Uterus (tissue), 4 donors: ENCODE data around the gene MT1G. TPM values are rescaled to one million over a fixed set of nuclear protein-coding genes. Genes with fewer than 3 reads are reported as not detected.
A peak's percentile ranks its signal among the peaks of the same experiment; 100 is the strongest.
"Not testable (repeated sequence)": the region's sequence is repeated elsewhere in the genome, so short reads cannot be mapped to it uniquely, and the experiment has no call there.

Experiments used
- DNase-seq, 2 donors: peaks; one replicate each; pipeline ENCODE4 v3.0.0-alpha.2; 2019 to 2020
- H3K27ac ChIP-seq, 2 donors: fragments of 200-600 bp; sonication (generic); 1 replicate in 1 of 2; 2 replicates in 1 of 2; pipeline ENCODE4 v1.5.1; 2016 to 2018
- H3K27me3 ChIP-seq, 2 donors: fragments of 200-600 bp; sonication (generic); one replicate each; pipeline ENCODE4 v1.5.1; 2018 to 2019; ENCODE audit warnings: control low read depth in 1 of 2
- H3K36me3 ChIP-seq, 2 donors: fragments of 200-600 bp; sonication (generic); one replicate each; pipeline ENCODE4 v1.5.1; 2019; ENCODE audit warnings: control low read depth in 1 of 2
- H3K4me1 ChIP-seq, 2 donors: fragments of 200-600 bp; sonication (generic); one replicate each; pipeline ENCODE4 v1.5.1; 2018 to 2019; ENCODE audit warnings: control low read depth in 1 of 2
- H3K4me3 ChIP-seq, 2 donors: fragments of 200-600 bp; sonication (generic); 1 replicate in 1 of 2; 2 replicates in 1 of 2; pipeline ENCODE4 v1.5.1; 2018 to 2019; ENCODE audit warnings: mild to moderate bottlenecking in 1 of 2
- H3K9me3 ChIP-seq, 2 donors: fragments of 200-600 bp; sonication (generic); one replicate each; pipeline ENCODE4 v1.5.1; 2019; ENCODE audit warnings: control low read depth in 1 of 2
- POLR2A ChIP-seq, 2 donors: fragments of 450-650 bp; IDR thresholded peaks; one replicate each; pipeline ENCODE4 v1.6.1; 2016; ENCODE audit warnings: antibody characterized with exemption in 2 of 2, mild to moderate bottlenecking in 1 of 2, moderate library complexity in 1 of 2
- intact Hi-C: fragments of 100-400 bp; cut with DNase I; formaldehyde crosslinking; loops from one replicate; pipeline ENCODE4 v1.15.1; 2023; ENCODE audit warnings: low total_unique reads
- total RNA-seq, 4 donors: library from RNA; depleted of rRNA in 3 of 4; stranded (reverse); fragments of >200 nt in 3 of 4; gene quantifications; one replicate each; pipeline versions ENCODE4 v1.1.0 to v1.2.4, GENCODE V29; 2014 to 2023
- TF ChIP-seq, protein P1 (sequence below), 4 experiments: fragments of 200-600 bp in 2 of 4; fragments of 450-650 bp in 2 of 4; sonication (generic) in 2 of 4; IDR thresholded peaks; one replicate each; pipeline ENCODE4 v1.5.1; 2016 to 2019; ENCODE audit warnings: antibody characterized with exemption in 4 of 4, mild to moderate bottlenecking in 2 of 4, moderate library complexity in 1 of 4
- donor health status: DM: yes; HTN: yes; CAD: no.

MT1G gene
- total RNA-seq, 4 donors from 2014 or later: 51.8 TPM; not detected in 3

GRCh38 chr16:56625140-56625942 lies 42.5 kb downstream of the MT1G start, which contains the start of gene MT1E:
TSS of gene MT1E (plus strand) at chr16:56625781. CDS start at chr16:56625852, 71 bp downstream.
- Histone ChIP-seq H3K9me3 (no peaks in the 10 kb centered on the region), H3K27ac (peak within 1 kb of the TSS; percentile 85 to 88), H3K4me1 (peaks cover 0 to 3% of the 10 kb centered on the region in 2 donors), H3K4me3 (peak within 1 kb of the TSS; percentile 46 to 54), H3K36me3 (no peaks in the 10 kb centered on the region), H3K27me3 (no peaks in the 10 kb centered on the region)
- peak; percentile 63 to 75 for DNase-seq
- intact Hi-C loops: no loop called here
- TF ChIP-seq, protein P1, sequence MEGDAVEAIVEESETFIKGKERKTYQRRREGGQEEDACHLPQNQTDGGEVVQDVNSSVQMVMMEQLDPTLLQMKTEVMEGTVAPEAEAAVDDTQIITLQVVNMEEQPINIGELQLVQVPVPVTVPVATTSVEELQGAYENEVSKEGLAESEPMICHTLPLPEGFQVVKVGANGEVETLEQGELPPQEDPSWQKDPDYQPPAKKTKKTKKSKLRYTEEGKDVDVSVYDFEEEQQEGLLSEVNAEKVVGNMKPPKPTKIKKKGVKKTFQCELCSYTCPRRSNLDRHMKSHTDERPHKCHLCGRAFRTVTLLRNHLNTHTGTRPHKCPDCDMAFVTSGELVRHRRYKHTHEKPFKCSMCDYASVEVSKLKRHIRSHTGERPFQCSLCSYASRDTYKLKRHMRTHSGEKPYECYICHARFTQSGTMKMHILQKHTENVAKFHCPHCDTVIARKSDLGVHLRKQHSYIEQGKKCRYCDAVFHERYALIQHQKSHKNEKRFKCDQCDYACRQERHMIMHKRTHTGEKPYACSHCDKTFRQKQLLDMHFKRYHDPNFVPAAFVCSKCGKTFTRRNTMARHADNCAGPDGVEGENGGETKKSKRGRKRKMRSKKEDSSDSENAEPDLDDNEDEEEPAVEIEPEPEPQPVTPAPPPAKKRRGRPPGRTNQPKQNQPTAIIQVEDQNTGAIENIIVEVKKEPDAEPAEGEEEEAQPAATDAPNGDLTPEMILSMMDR (IDR thresholded peaks at IDR 0.05): no peak
- TF ChIP-seq POLR2A (IDR thresholded peaks at IDR 0.05): peak; percentile 35 to 66

GRCh38 chr16:56623637-56624036 lies 44.2 kb downstream of the MT1G start:
- Histone ChIP-seq H3K36me3 (no peaks in the 10 kb centered on the region), H3K27ac (no peak overlapping the region), H3K9me3 (no peaks in the 10 kb centered on the region), H3K4me3 (no peak overlapping the region), H3K4me1 (peaks cover 0 to 3% of the 10 kb centered on the region in 2 donors), H3K27me3 (no peaks in the 10 kb centered on the region)
- no peak for DNase-seq
- intact Hi-C loops: no loop called here
- no peak for TF ChIP-seq POLR2A (IDR thresholded peaks at IDR 0.05)
- TF ChIP-seq, protein P1 (IDR thresholded peaks at IDR 0.05): no peak

- H3K27ac ChIP-seq, H3K36me3 ChIP-seq, H3K4me3 ChIP-seq, DNase-seq, H3K9me3 ChIP-seq, intact Hi-C loops, H3K27me3 ChIP-seq, H3K4me1 ChIP-seq: not testable (repeated sequence)
Observed at GRCh38 chr16:56623184-56623583, 44.7 kb downstream of the MT1G start.

- H3K9me3 ChIP-seq, H3K4me3 ChIP-seq, H3K27ac ChIP-seq, H3K36me3 ChIP-seq, DNase-seq, intact Hi-C loops, H3K4me1 ChIP-seq, H3K27me3 ChIP-seq: not testable (repeated sequence)
Observed at GRCh38 chr16:56621665-56622445, 46.0 kb downstream of the MT1G start.

GRCh38 chr16:56620339-56620897 lies 47.4 kb downstream of the MT1G start:
- Histone ChIP-seq H3K36me3 (no peaks in the 10 kb centered on the region), H3K4me3 (no peak overlapping the region), H3K9me3 (no peaks in the 10 kb centered on the region), H3K27me3 (no peaks in the 10 kb centered on the region), H3K4me1 (peaks cover 0 to 6% of the 10 kb centered on the region in 2 donors), H3K27ac (no peak overlapping the region)
- DNase-seq: no peak
- intact Hi-C loops: no loop called here
- TF ChIP-seq POLR2A (IDR thresholded peaks at IDR 0.05): no peak
- TF ChIP-seq, protein P1 (IDR thresholded peaks at IDR 0.05): no peak

DNA sequence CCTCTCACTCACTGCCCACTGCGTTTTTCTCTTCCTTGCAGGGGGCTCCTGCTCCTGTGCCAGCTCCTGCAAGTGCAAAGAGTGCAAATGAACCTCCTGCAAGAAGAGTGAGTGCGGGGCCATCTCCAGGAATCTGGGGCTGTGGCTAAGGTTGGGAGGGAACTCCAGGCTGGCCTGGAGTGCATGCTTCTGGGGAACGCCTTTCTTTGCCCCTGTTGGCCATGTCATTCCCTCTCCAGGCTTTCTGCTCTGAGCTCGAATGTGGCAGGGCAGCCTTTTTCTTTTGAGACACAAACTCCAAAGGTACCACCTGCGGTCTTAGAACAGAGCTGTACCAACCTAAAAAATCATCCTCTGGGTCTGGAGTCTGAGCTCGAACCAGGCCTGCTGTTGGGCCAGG lies 49.7 kb downstream of the MT1G start:
- TF ChIP-seq, protein P1 (IDR thresholded peaks at IDR 0.05): no peak
- no peaks in the 10 kb centered on the region for H3K36me3 ChIP-seq
- DNase-seq: no peak
- intact Hi-C loops: no loop called here
- peaks cover 0 to 6% of the 10 kb centered on the region in 2 donors for H3K4me1 ChIP-seq
- no peaks in the 10 kb centered on the region for H3K27me3 ChIP-seq
- no peak overlapping the region for H3K4me3 ChIP-seq
- H3K27ac ChIP-seq: no peak overlapping the region
- no peaks in the 10 kb centered on the region for H3K9me3 ChIP-seq
